ENCODE data around the gene TAPT1.

TAPT1 gene

DNA sequence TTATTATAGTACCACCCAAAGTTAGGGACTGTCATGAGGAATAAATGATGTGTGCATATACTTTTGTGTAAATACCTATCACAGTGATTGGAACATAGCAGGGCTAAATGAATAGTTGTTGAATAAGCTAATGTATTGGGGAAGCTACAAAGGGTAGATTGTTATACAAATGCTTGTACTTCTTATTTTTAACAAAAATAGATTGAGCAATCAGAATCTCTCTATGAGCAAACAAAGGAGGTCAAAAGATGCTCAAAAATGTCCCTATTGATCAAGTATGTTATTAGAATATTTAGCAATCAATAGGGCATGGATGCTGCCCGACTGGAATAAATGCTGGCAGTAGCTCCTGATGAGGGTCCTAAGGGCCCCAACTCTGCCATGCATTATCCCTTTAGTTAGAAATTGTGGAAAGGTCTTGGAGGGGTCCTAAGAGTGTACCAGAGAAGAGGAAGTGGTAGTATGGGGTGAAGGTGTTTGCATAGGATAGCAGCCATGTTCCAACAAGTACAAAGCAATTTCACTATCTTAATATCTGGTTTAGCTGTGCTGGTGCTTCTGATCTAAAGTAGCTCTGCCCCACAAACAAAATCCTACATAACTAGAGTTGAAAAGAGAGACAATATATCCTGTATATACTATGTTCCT lies 33.1 kb upstream of the TAPT1 start (continued):
- TF ChIP-seq ZNF10 (tag by site-specific recombination; IDR thresholded peaks at IDR 0.05): no peak
- no peak for TF ChIP-seq ZNF391 (tag by site-specific recombination; IDR thresholded peaks at IDR 0.05; ENCODE audit: borderline replicate concordance, low read depth)
- no peak for TF ChIP-seq ZNF549 (tag by site-specific recombination; IDR thresholded peaks at IDR 0.05)
- no peak for TF ChIP-seq ZNF366 (tag by site-specific recombination; conservative IDR thresholded peaks at IDR 0.05)

- Histone ChIP-seq H3K27ac (ENCODE audit: extremely low read depth, low read depth, low read length) (no peak overlapping the region), H3K4me3 (ENCODE audit: low read depth, low read length) (no peak overlapping the region), H3K36me3 (ENCODE audit: control insufficient read depth in 2 of 2, insufficient read depth in 1 of 2, low read length in 2 of 2) (no peaks in the 10 kb centered on the region), H3K4me1 (ENCODE audit: control insufficient read depth, insufficient read depth, low read length) (no peaks in the 10 kb centered on the region), H3K9me3 (ENCODE audit: control insufficient read depth, insufficient read depth, low read depth, low read length) (no peaks in the 10 kb centered on the region)
- ChIA-PET POLR2A (no interaction called here), CTCF (interaction anchor here (0.7 kb wide), 1 partner anchor 56 kb away, joined by 6 read pairs; no protein-coding TSS in a partner anchor)
- no peak for TF ChIP-seq ZBTB8A (tag by site-specific recombination; IDR thresholded peaks at IDR 0.05)
- TF ChIP-seq ZNF658 (tag by site-specific recombination; IDR thresholded peaks at IDR 0.05): no peak
- no peak for TF ChIP-seq HOXC10 (CRISPR knock-in tag; IDR thresholded peaks at IDR 0.05)
- TF ChIP-seq ZNF221 (tag by site-specific recombination; IDR thresholded peaks at IDR 0.05; ENCODE audit: borderline replicate concordance): no peak
Measured at GRCh38 chr4:16257611-16258010, 31.3 kb upstream of the TAPT1 start.

DNA sequence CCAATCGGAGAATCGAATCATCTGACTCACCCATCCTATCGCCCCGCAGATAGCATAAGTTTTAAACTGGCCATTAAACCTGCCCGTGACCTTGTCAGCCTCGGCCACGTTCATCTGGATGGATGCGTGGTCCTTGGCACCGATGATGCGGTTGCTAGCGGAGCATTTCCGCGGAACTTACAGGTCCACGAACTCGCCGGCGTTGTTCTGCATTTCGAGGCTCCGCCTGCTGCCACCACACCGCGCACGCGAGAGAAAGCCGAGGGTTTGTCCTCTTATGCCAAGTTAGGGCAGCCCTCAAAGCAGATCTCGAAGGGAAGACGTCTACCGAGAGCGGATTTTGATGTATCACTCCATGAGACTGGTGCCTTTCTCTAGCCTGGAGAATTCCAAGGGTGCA lies 30.1 kb upstream of the TAPT1 start:
- Histone ChIP-seq H3K27ac (ENCODE audit: extremely low read depth, low read depth, low read length) (no peak overlapping the region), H3K4me1 (ENCODE audit: control insufficient read depth, insufficient read depth, low read length) (no peaks in the 10 kb centered on the region), H3K4me3 (ENCODE audit: low read depth, low read length) (no peak overlapping the region), H3K9me3 (ENCODE audit: control insufficient read depth, insufficient read depth, low read depth, low read length) (no peaks in the 10 kb centered on the region), H3K36me3 (ENCODE audit: control insufficient read depth in 2 of 2, insufficient read depth in 1 of 2, low read length in 2 of 2) (no peaks in the 10 kb centered on the region)
- ChIA-PET POLR2A (no interaction called here), CTCF (interaction anchor here (0.5 kb wide), 1 partner anchor 227 kb away, joined by 4 read pairs; no protein-coding TSS in a partner anchor)
- no peak for TF ChIP-seq ZNF23 (tag by site-specific recombination; IDR thresholded peaks at IDR 0.05; ENCODE audit: borderline replicate concordance)
- no peak for TF ChIP-seq SETDB1 (IDR thresholded peaks at IDR 0.05; ENCODE audit: insufficient read length, low read length)
- no peak for TF ChIP-seq SP7 (tag by site-specific recombination; IDR thresholded peaks at IDR 0.05)
- no peak for TF ChIP-seq ZFP41 (tag by site-specific recombination; IDR thresholded peaks at IDR 0.05; ENCODE audit: borderline replicate concordance)

DNA sequence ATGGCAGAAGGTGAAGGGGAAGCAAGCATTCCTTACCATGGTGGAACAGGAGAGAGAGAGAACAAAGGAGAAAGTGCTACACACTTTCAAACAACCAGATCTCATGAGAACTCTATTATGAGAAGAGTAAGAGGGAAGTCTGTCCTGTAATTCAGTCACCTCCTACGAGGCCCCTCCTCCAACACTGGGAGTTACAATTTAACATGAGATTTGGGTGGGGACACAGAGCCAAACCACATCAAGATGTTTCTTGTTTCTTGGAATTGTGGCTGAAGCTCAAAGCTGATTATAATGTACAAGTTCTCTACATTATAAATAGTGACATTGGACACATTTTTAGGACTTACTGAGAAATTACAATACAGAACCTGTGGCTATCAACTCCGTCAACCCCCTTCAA lies 29.5 kb upstream of the TAPT1 start:
- no peaks in the 10 kb centered on the region for H3K4me1 ChIP-seq (ENCODE audit: control insufficient read depth, insufficient read depth, low read length)
- no peaks in the 10 kb centered on the region for H3K36me3 ChIP-seq (ENCODE audit: control insufficient read depth in 2 of 2, insufficient read depth in 1 of 2, low read length in 2 of 2)
- H3K9me3 ChIP-seq (ENCODE audit: control insufficient read depth, insufficient read depth, low read depth, low read length): no peaks in the 10 kb centered on the region
- no peak overlapping the region for H3K27ac ChIP-seq (ENCODE audit: extremely low read depth, low read depth, low read length)
- ChIA-PET POLR2A (no interaction called here), CTCF (no interaction called here)
- no peak overlapping the region for H3K4me3 ChIP-seq (ENCODE audit: low read depth, low read length)
- TF ChIP-seq ZNF354C (tag by site-specific recombination; IDR thresholded peaks at IDR 0.05; ENCODE audit: borderline replicate concordance, low read depth): no peak
- TF ChIP-seq, protein P1, sequence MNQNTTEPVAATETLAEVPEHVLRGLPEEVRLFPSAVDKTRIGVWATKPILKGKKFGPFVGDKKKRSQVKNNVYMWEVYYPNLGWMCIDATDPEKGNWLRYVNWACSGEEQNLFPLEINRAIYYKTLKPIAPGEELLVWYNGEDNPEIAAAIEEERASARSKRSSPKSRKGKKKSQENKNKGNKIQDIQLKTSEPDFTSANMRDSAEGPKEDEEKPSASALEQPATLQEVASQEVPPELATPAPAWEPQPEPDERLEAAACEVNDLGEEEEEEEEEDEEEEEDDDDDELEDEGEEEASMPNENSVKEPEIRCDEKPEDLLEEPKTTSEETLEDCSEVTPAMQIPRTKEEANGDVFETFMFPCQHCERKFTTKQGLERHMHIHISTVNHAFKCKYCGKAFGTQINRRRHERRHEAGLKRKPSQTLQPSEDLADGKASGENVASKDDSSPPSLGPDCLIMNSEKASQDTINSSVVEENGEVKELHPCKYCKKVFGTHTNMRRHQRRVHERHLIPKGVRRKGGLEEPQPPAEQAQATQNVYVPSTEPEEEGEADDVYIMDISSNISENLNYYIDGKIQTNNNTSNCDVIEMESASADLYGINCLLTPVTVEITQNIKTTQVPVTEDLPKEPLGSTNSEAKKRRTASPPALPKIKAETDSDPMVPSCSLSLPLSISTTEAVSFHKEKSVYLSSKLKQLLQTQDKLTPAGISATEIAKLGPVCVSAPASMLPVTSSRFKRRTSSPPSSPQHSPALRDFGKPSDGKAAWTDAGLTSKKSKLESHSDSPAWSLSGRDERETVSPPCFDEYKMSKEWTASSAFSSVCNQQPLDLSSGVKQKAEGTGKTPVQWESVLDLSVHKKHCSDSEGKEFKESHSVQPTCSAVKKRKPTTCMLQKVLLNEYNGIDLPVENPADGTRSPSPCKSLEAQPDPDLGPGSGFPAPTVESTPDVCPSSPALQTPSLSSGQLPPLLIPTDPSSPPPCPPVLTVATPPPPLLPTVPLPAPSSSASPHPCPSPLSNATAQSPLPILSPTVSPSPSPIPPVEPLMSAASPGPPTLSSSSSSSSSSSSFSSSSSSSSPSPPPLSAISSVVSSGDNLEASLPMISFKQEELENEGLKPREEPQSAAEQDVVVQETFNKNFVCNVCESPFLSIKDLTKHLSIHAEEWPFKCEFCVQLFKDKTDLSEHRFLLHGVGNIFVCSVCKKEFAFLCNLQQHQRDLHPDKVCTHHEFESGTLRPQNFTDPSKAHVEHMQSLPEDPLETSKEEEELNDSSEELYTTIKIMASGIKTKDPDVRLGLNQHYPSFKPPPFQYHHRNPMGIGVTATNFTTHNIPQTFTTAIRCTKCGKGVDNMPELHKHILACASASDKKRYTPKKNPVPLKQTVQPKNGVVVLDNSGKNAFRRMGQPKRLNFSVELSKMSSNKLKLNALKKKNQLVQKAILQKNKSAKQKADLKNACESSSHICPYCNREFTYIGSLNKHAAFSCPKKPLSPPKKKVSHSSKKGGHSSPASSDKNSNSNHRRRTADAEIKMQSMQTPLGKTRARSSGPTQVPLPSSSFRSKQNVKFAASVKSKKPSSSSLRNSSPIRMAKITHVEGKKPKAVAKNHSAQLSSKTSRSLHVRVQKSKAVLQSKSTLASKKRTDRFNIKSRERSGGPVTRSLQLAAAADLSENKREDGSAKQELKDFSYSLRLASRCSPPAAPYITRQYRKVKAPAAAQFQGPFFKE (tag by site-specific recombination; IDR thresholded peaks at IDR 0.05; ENCODE audit: borderline replicate concordance): no peak
- TF ChIP-seq ZBTB21 (tag by site-specific recombination; IDR thresholded peaks at IDR 0.05): no peak
- no peak for TF ChIP-seq GLI2 (tag by site-specific recombination; IDR thresholded peaks at IDR 0.05; ENCODE audit: borderline replicate concordance, low read depth)
- TF ChIP-seq ZBTB6 (tag by site-specific recombination; IDR thresholded peaks at IDR 0.05): no peak
- TF ChIP-seq, protein P2, sequence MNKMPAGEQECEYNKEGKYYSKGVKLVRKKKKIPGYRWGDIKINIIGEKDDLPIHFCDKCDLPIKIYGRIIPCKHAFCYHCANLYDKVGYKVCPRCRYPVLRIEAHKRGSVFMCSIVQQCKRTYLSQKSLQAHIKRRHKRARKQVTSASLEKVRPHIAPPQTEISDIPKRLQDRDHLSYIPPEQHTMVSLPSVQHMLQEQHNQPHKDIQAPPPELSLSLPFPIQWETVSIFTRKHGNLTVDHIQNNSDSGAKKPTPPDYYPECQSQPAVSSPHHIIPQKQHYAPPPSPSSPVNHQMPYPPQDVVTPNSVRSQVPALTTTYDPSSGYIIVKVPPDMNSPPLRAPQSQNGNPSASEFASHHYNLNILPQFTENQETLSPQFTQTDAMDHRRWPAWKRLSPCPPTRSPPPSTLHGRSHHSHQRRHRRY (tag by site-specific recombination; IDR thresholded peaks at IDR 0.05): no peak
- TF ChIP-seq, protein P3, sequence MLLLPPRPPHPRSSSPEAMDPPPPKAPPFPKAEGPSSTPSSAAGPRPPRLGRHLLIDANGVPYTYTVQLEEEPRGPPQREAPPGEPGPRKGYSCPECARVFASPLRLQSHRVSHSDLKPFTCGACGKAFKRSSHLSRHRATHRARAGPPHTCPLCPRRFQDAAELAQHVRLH (tag by site-specific recombination; IDR thresholded peaks at IDR 0.05): no peak
- no peak for TF ChIP-seq ZNF704 (tag by site-specific recombination; IDR thresholded peaks at IDR 0.05)

All from HEK293 (cell line).